ENCODE measurements around the gene HIVEP3. TPM values are rescaled to one million over a fixed set of nuclear protein-coding genes. Genes with fewer than 3 reads are reported as not detected.

The HIVEP3 gene
- polyA plus RNA-seq, 1 donor (not counting 4 experiments of a cell fraction or from before 2014, with no cell fraction given), result 1.1 TPM

- H3K9me1 ChIP-seq (ENCODE audit: control insufficient read depth, extremely low read depth, insufficient read depth, low read length), result no peaks in the 10 kb centered on the region
- DNase-seq (ENCODE audit: low read depth, low spot score) (no peak), FAIRE-seq (no peak)
- no peak overlapping the region for H3K4me2 ChIP-seq (ENCODE audit: control insufficient read depth, extremely low read depth, insufficient read depth, low read depth, low read length)
- H3K79me2 ChIP-seq (ENCODE audit: control insufficient read depth, insufficient read depth, low read length), result no peaks in the 10 kb centered on the region
- H2AFZ ChIP-seq (ENCODE audit: control insufficient read depth, low read length), result no peak overlapping the region
- H3K4me1 ChIP-seq (ENCODE audit: control insufficient read depth, extremely low read depth, insufficient read depth, low read length), result no peaks in the 10 kb centered on the region
- no peaks in the 10 kb centered on the region for H4K20me1 ChIP-seq (ENCODE audit: control insufficient read depth, extremely low read depth, insufficient read depth, low read length)
- H3K27me3 ChIP-seq (ENCODE audit: control insufficient read depth, extremely low read depth, insufficient read depth, low read length), result peaks cover 2% of the 10 kb centered on the region
- no peaks in the 10 kb centered on the region for H3K36me3 ChIP-seq (ENCODE audit: control insufficient read depth in 2 of 2, extremely low read depth in 1 of 2, insufficient read depth in 2 of 2, low read length in 2 of 2)
- no peak overlapping the region for H3K4me3 ChIP-seq (ENCODE audit: control insufficient read depth in 2 of 3, extremely low read depth in 1 of 3, insufficient read depth in 2 of 3, low read depth in 1 of 3, low read length in 3 of 3)
- dilution Hi-C loops (cut with MboI; ENCODE audit: extremely low pct_ligation_motif_present, low sequenced_read_pairs), result no loop called here
- no peak for TF ChIP-seq EZH2 (IDR thresholded peaks at IDR 0.05; ENCODE audit: low read length)
- no peak for TF ChIP-seq CTCF (optimal IDR thresholded peaks at IDR 0.05 in 1 of 3, IDR thresholded peaks at IDR 0.05 in 1 of 3, conservative IDR thresholded peaks at IDR 0.05 in 1 of 3; ENCODE audit: extremely low read depth in 1 of 3, insufficient read depth in 2 of 3, low read length in 3 of 3)
- H3K27ac ChIP-seq (ENCODE audit: control insufficient read depth, insufficient read depth, low read length), result no peak overlapping the region
- no peak overlapping the region for H3K9ac ChIP-seq (ENCODE audit: control insufficient read depth, extremely low read depth, insufficient read depth, low read length)
- H3K9me3 ChIP-seq (ENCODE audit: control insufficient read depth, low read depth, low read length), result no peaks in the 10 kb centered on the region
Measured at GRCh38 chr1:41790351-41790750, 128.4 kb downstream of the HIVEP3 start.

GRCh38 chr1:41789661-41790330 is 128.9 kb downstream of the HIVEP3 start:
- Histone ChIP-seq H3K79me2 (ENCODE audit: control insufficient read depth, insufficient read depth, low read length) (no peaks in the 10 kb centered on the region), H3K9me1 (ENCODE audit: control insufficient read depth, extremely low read depth, insufficient read depth, low read length) (no peaks in the 10 kb centered on the region), H3K4me2 (ENCODE audit: control insufficient read depth, extremely low read depth, insufficient read depth, low read depth, low read length) (no peak overlapping the region), H2AFZ (ENCODE audit: control insufficient read depth, low read length) (no peak overlapping the region), H3K27me3 (ENCODE audit: control insufficient read depth, extremely low read depth, insufficient read depth, low read length) (peaks cover 2% of the 10 kb centered on the region), H3K36me3 (ENCODE audit: control insufficient read depth in 2 of 2, extremely low read depth in 1 of 2, insufficient read depth in 2 of 2, low read length in 2 of 2) (no peaks in the 10 kb centered on the region), H4K20me1 (ENCODE audit: control insufficient read depth, extremely low read depth, insufficient read depth, low read length) (no peaks in the 10 kb centered on the region), H3K9me3 (ENCODE audit: control insufficient read depth, low read depth, low read length) (no peaks in the 10 kb centered on the region), H3K9ac (ENCODE audit: control insufficient read depth, extremely low read depth, insufficient read depth, low read length) (no peak overlapping the region), H3K4me1 (ENCODE audit: control insufficient read depth, extremely low read depth, insufficient read depth, low read length) (no peaks in the 10 kb centered on the region), H3K27ac (ENCODE audit: control insufficient read depth, insufficient read depth, low read length) (no peak overlapping the region), H3K4me3 (ENCODE audit: control insufficient read depth in 2 of 3, extremely low read depth in 1 of 3, insufficient read depth in 2 of 3, low read depth in 1 of 3, low read length in 3 of 3) (no peak overlapping the region)
- dilution Hi-C loops (cut with MboI; ENCODE audit: extremely low pct_ligation_motif_present, low sequenced_read_pairs), result no loop called here
- TF ChIP-seq CTCF (optimal IDR thresholded peaks at IDR 0.05 in 1 of 3, IDR thresholded peaks at IDR 0.05 in 1 of 3, conservative IDR thresholded peaks at IDR 0.05 in 1 of 3; ENCODE audit: extremely low read depth in 1 of 3, insufficient read depth in 2 of 3, low read length in 3 of 3) (no peak), EZH2 (IDR thresholded peaks at IDR 0.05; ENCODE audit: low read length) (no peak)
- no peak for FAIRE-seq
- no peak for DNase-seq (ENCODE audit: low read depth, low spot score)

Measured in keratinocyte (primary cell).